Esophagus squamous epithelium (tissue), 4 donors: Measurements from ENCODE around the gene ITSN1.

Experiments used
- CTCF ChIP-seq, 6 experiments: fragments of 450-650 bp in 4 of 6; fragments of 200-600 bp in 2 of 6; sonication (generic) in 2 of 6; IDR thresholded peaks; one replicate each; pipeline ENCODE4 v1.5.1; 2016 to 2019; ENCODE audit warnings: antibody characterized with exemption in 6 of 6, mild to moderate bottlenecking in 4 of 6, moderate library complexity in 4 of 6
- POLR2A ChIP-seq, 4 donors: fragments of 450-650 bp; IDR thresholded peaks; one replicate each; pipeline ENCODE4 v1.6.1; 2017; ENCODE audit warnings: antibody characterized with exemption in 4 of 4, mild to moderate bottlenecking in 4 of 4, moderate library complexity in 3 of 4

- no peak for TF ChIP-seq POLR2A (IDR thresholded peaks at IDR 0.05)
- no peak for TF ChIP-seq CTCF (IDR thresholded peaks at IDR 0.05)
Observed at GRCh38 chr21:33947451-33948095, 305.3 kb downstream of the ITSN1 start.
